Breast epithelium (tissue), 4 donors: ENCODE measurements around the gene GSTT4. TPM values are rescaled to one million over a fixed set of nuclear protein-coding genes. Genes with fewer than 3 reads are reported as not detected.
"Not testable (repeated sequence)": the region's sequence is repeated elsewhere in the genome, so short reads cannot be mapped to it uniquely, and the experiment has no call there.

ENCODE experiments used
- DNase-seq, 2 donors: peaks; one replicate each; pipeline ENCODE4 v3.0.0-alpha.2; 2019; ENCODE audit warnings: low spot score in 2 of 2
- H3K27ac ChIP-seq, 2 donors: fragments of 200-600 bp; sonication (generic) in 1 of 2; one replicate each; pipeline ENCODE4 v1.5.1; 2016 to 2019; ENCODE audit warnings: mild to moderate bottlenecking in 1 of 2
- H3K27me3 ChIP-seq, 2 donors: fragments of 200-600 bp; sonication (generic) in 1 of 2; one replicate each; pipeline versions ENCODE4 v1.5.1 to v1.6.0; 2017 to 2019; ENCODE audit warnings: control low read depth in 1 of 2, mild to moderate bottlenecking in 1 of 2
- H3K36me3 ChIP-seq: fragments of 200-600 bp; one replicate; pipeline ENCODE4 v1.5.1; 2019
- H3K4me1 ChIP-seq, 2 donors: fragments of 200-600 bp; sonication (generic); one replicate each; pipeline ENCODE4 v1.5.1; 2016 to 2019; ENCODE audit warnings: control low read depth in 1 of 2
- H3K4me3 ChIP-seq, 3 donors: fragments of 200-600 bp; sonication (generic); 1 replicate in 2 of 3; 2 replicates in 1 of 3; pipeline ENCODE4 v1.5.1; 2016 to 2019; ENCODE audit warnings: mild to moderate bottlenecking in 3 of 3, moderate library complexity in 2 of 3
- H3K9me3 ChIP-seq, 2 donors: fragments of 200-600 bp; sonication (generic) in 1 of 2; one replicate each; pipeline ENCODE4 v1.5.1; 2016 to 2019; ENCODE audit warnings: control low read depth in 1 of 2
- CTCF ChIP-seq, 3 donors: fragments of 450-650 bp; IDR thresholded peaks; one replicate each; pipeline ENCODE4 v1.5.1; 2016 to 2017; ENCODE audit warnings: antibody characterized with exemption in 3 of 3, mild to moderate bottlenecking in 3 of 3, moderate library complexity in 3 of 3
- POLR2A ChIP-seq: fragments of 450-650 bp; IDR thresholded peaks from one replicate; pipeline ENCODE4 v1.6.1; 2016; ENCODE audit warnings: antibody characterized with exemption, mild to moderate bottlenecking, moderate library complexity
- POLR2AphosphoS5 ChIP-seq, 3 donors: sonication (generic); formaldehyde crosslinking; IDR thresholded peaks; one replicate each; pipeline ENCODE4 v1.6.1; 2017; ENCODE audit warnings: antibody characterized with exemption in 3 of 3
- intact Hi-C: fragments of 100-400 bp; cut with DNase I; formaldehyde crosslinking; loops from one replicate; pipeline ENCODE4 v1.15.1; 2023; ENCODE audit warnings: low total_unique reads
- total RNA-seq, 3 donors: library from RNA; depleted of rRNA; stranded (reverse); fragments of >200 nt; gene quantifications; one replicate each; pipeline ENCODE4 v1.1.0, GENCODE V29; 2016

The GSTT4 gene
- total RNA-seq, 3 donors from 2014 or later: not detected

- TF ChIP-seq POLR2AphosphoS5 (IDR thresholded peaks at IDR 0.05): no peak
- Histone ChIP-seq H3K36me3 (peaks cover 4% of the 10 kb centered on the region), H3K27me3 (no peaks in the 10 kb centered on the region), H3K27ac (no peak overlapping the region), H3K4me1 (no peaks in the 10 kb centered on the region), H3K4me3 (no peak overlapping the region), H3K9me3 (no peaks in the 10 kb centered on the region)
- DNase-seq: no peak
- intact Hi-C loops: no loop called here
Measured at GRCh38 chr22:23970816-23971486, 34.3 kb downstream of the GSTT4 start.

- intact Hi-C loops: no loop called here
- no peak for DNase-seq
Measured at GRCh38 chr22:23970201-23970641, 35.0 kb downstream of the GSTT4 start.

GRCh38 chr22:23969071-23969470 is 36.2 kb downstream of the GSTT4 start:
- peaks cover 4% of the 10 kb centered on the region for H3K36me3 ChIP-seq
- no peak overlapping the region for H3K27ac ChIP-seq
- no peak for DNase-seq
- TF ChIP-seq POLR2A: no peak
- no peak for TF ChIP-seq CTCF (IDR thresholded peaks at IDR 0.05)
- no peak for TF ChIP-seq POLR2AphosphoS5 (IDR thresholded peaks at IDR 0.05)
- no peak overlapping the region for H3K4me3 ChIP-seq
- intact Hi-C loops: no loop called here
- no peaks in the 10 kb centered on the region for H3K4me1 ChIP-seq
- no peaks in the 10 kb centered on the region for H3K9me3 ChIP-seq
- H3K27me3 ChIP-seq: no peaks in the 10 kb centered on the region

More at GRCh38 chr22:23970201-23970641, 35.0 kb downstream of the GSTT4 start:
- TF ChIP-seq POLR2AphosphoS5 (IDR thresholded peaks at IDR 0.05): no peak
- TF ChIP-seq CTCF (IDR thresholded peaks at IDR 0.05): no peak
- no peak for TF ChIP-seq POLR2A
- peaks cover 4% of the 10 kb centered on the region for H3K36me3 ChIP-seq
- H3K4me1 ChIP-seq: no peaks in the 10 kb centered on the region
- H3K4me3 ChIP-seq: no peak overlapping the region
- no peak overlapping the region for H3K27ac ChIP-seq
- H3K27me3 ChIP-seq: no peaks in the 10 kb centered on the region
- H3K9me3 ChIP-seq: no peaks in the 10 kb centered on the region

GRCh38 chr22:23966568-23966967 is 38.7 kb downstream of the GSTT4 start, which contains the start of gene DDTL:
Gene DDTL (plus strand): TSS chr22:23966888. CDS start chr22:23966915, 27 bp downstream.
- DNase-seq, H3K4me3 ChIP-seq, H3K9me3 ChIP-seq, H3K4me1 ChIP-seq, intact Hi-C loops, H3K36me3 ChIP-seq, H3K27me3 ChIP-seq, H3K27ac ChIP-seq: not testable (repeated sequence)

GRCh38 chr22:23966094-23966493 is 39.2 kb downstream of the GSTT4 start:
- intact Hi-C loops, H3K27me3 ChIP-seq, H3K4me1 ChIP-seq, DNase-seq, H3K27ac ChIP-seq, H3K9me3 ChIP-seq, H3K36me3 ChIP-seq, H3K4me3 ChIP-seq: not testable (repeated sequence)

GRCh38 chr22:23961084-23961771 is 44.0 kb downstream of the GSTT4 start, which contains the start of gene GSTT2B:
Gene GSTT2B (minus strand): TSS chr22:23961195. CDS start chr22:23961131, 64 bp downstream.
- intact Hi-C loops, H3K27ac ChIP-seq, H3K4me1 ChIP-seq, DNase-seq, H3K36me3 ChIP-seq, H3K27me3 ChIP-seq, H3K9me3 ChIP-seq: not testable (repeated sequence)
- peak within 1 kb of the TSS in 1 of 3 donors; percentile 47 for H3K4me3 ChIP-seq

GRCh38 chr22:23956301-23956900 is 48.9 kb downstream of the GSTT4 start:
- intact Hi-C loops, H3K4me1 ChIP-seq, H3K36me3 ChIP-seq, H3K27me3 ChIP-seq, H3K9me3 ChIP-seq, H3K27ac ChIP-seq, H3K4me3 ChIP-seq: not testable (repeated sequence)
- DNase-seq: peak; percentile 70 to 74
- TF ChIP-seq CTCF (IDR thresholded peaks at IDR 0.05) (peak; percentile 76 to 93 (median 93)), POLR2AphosphoS5 (IDR thresholded peaks at IDR 0.05) (peak in 2 of 3 donors; percentile 46 to 48)

- intact Hi-C loops, H3K27me3 ChIP-seq, DNase-seq, H3K4me3 ChIP-seq, H3K36me3 ChIP-seq, H3K9me3 ChIP-seq, H3K27ac ChIP-seq, H3K4me1 ChIP-seq: not testable (repeated sequence)
Measured at GRCh38 chr22:23955886-23956285, 49.4 kb downstream of the GSTT4 start.

GRCh38 chr22:23954991-23955305 is 50.3 kb downstream of the GSTT4 start:
- not testable (repeated sequence) for H3K27me3 ChIP-seq

More at GRCh38 chr22:23954991-23955305, 50.3 kb downstream of the GSTT4 start:
- DNase-seq, H3K4me1 ChIP-seq, H3K36me3 ChIP-seq, H3K27ac ChIP-seq, intact Hi-C loops, H3K4me3 ChIP-seq, H3K9me3 ChIP-seq: not testable (repeated sequence)
